Spleen (tissue), 11 donors: ENCODE data around the gene TPSD1. TPM values are rescaled to one million over a fixed set of nuclear protein-coding genes. Genes with fewer than 3 reads are reported as not detected.

Source experiments
- DNase-seq: peaks from one replicate; pipeline ENCODE4 v3.0.0-alpha.2; 2020
- H3K27ac ChIP-seq, 8 donors: fragments of 200-600 bp; sonication (generic) in 7 of 8; 1 replicate in 4 of 8; 2 replicates in 4 of 8; pipeline versions ENCODE4 v1.5.0 to v1.8.0; 2016 to 2021; ENCODE audit warnings: inconsistent platforms in 4 of 8, mild to moderate bottlenecking in 4 of 8, moderate library complexity in 1 of 8
- H3K27me3 ChIP-seq, 7 donors: fragments of 200-600 bp; sonication (generic) in 6 of 7; replicated peaks in 1 of 7; 1 replicate in 4 of 7; 2 replicates in 3 of 7; pipeline versions ENCODE4 v1.5.0 to v1.8.0; 2016 to 2021; ENCODE audit warnings: inconsistent platforms in 3 of 7, mild to moderate bottlenecking in 1 of 7
- H3K36me3 ChIP-seq, 6 donors: fragments of 200-600 bp; sonication (generic) in 5 of 6; 1 replicate in 4 of 6; 2 replicates in 2 of 6; pipeline versions ENCODE4 v1.5.0 to v1.8.0; 2016 to 2021; ENCODE audit warnings: inconsistent platforms in 2 of 6
- H3K4me1 ChIP-seq, 6 donors: fragments of 200-600 bp; sonication (generic) in 5 of 6; 1 replicate in 3 of 6; 2 replicates in 3 of 6; pipeline versions ENCODE4 v1.5.0 to v1.8.0; 2016 to 2021; ENCODE audit warnings: inconsistent platforms in 3 of 6
- H3K4me3 ChIP-seq, 8 donors: fragments of 200-600 bp; sonication (generic) in 7 of 8; 1 replicate in 4 of 8; 2 replicates in 4 of 8; pipeline versions ENCODE4 v1.5.0 to v1.8.0; 2016 to 2021; ENCODE audit warnings: inconsistent platforms in 4 of 8, mild to moderate bottlenecking in 4 of 8, moderate library complexity in 2 of 8
- H3K9me3 ChIP-seq, 8 donors: fragments of 200-600 bp; sonication (generic) in 7 of 8; 1 replicate in 4 of 8; 2 replicates in 4 of 8; pipeline versions ENCODE4 v1.5.0 to v1.8.0; 2016 to 2021; ENCODE audit warnings: inconsistent platforms in 4 of 8
- POLR2A ChIP-seq, 3 donors: fragments of 450-650 bp; IDR thresholded peaks; one replicate each; pipeline ENCODE4 v1.5.1; 2017; ENCODE audit warnings: antibody characterized with exemption in 3 of 3, mild to moderate bottlenecking in 1 of 3
- POLR2AphosphoS5 ChIP-seq, 3 donors: sonication (generic); formaldehyde crosslinking; IDR thresholded peaks; one replicate each; pipeline ENCODE4 v1.5.1; 2017; ENCODE audit warnings: antibody characterized with exemption in 3 of 3
- WGBS, 5 donors: extraction: QIAGEN DNeasy Blood & Tissue Kit in 3 of 5; methylation state at CpG; one replicate each; pipeline versions ENCODE4 v1.1.5 to v1.1.7; 2013 to 2018; 5-methylcytosine and 5-hydroxymethylcytosine counted together
- intact Hi-C: fragments of 100-400 bp; cut with DNase I; formaldehyde crosslinking; loops from one replicate; pipeline ENCODE4 v1.15.0; 2023; ENCODE audit warnings: low total_unique reads
- polyA plus RNA-seq, 3 donors: library from polyadenylated mRNA; stranded (reverse); fragments of 200-250 nt; gene quantifications; one replicate each; pipeline ENCODE4 v1.2.1, GENCODE V29; 2013
- total RNA-seq, 7 donors: library from RNA; depleted of rRNA in 3 of 7; stranded (reverse); fragments of >200 nt in 3 of 7; fragmentation: NEBNext Ultra II Directional in 4 of 7; extraction: Animal tissue kit (Norgen Biotek cat#: 25700) in 4 of 7; gene quantifications; one replicate each; pipeline versions ENCODE4 v1.1.0 to v1.2.1, GENCODE V29; 2016 to 2021
- TF ChIP-seq, protein P1 (sequence below), 11 experiments: fragments of 200-600 bp in 7 of 11; fragments of 450-650 bp in 4 of 11; sonication (generic) in 4 of 11; IDR thresholded peaks in 8 of 11; conservative IDR thresholded peaks in 3 of 11; 1 replicate in 7 of 11; 2 replicates in 4 of 11; pipeline versions ENCODE4 v1.4.0 to v1.8.0; 2016 to 2021; ENCODE audit warnings: antibody characterized with exemption in 11 of 11, inconsistent platforms in 4 of 11, mild to moderate bottlenecking in 1 of 11
- donor health status: healthy with polysubstance abuse.
- donor health status: DM: no; HTN: no; CAD: no; lungs with moderate emphysema.
- donor health status: DM: no; HTN: no; CAD: no.
- donor health status: Bipolar disorder and iron deficiency.
- donor health status: healthy.
- donor health status: DM: no; HTN: no; CAD: no.
- donor health status: DM: yes; HTN: yes; CAD: no.

The TPSD1 gene
- total and polyA plus RNA-seq, 10 donors, result 0.11 to 0.76 TPM; not detected in 8

GRCh38 chr16:1285669-1286512 is 30.0 kb downstream of the TPSD1 start:
- no peak overlapping the region for H3K27ac ChIP-seq
- DNase-seq, result no peak
- 72 to 76% (median 74%) methylated on average over 32 to 38 of the region's 38 CpGs for WGBS, 5 donors
- TF ChIP-seq, protein P1, sequence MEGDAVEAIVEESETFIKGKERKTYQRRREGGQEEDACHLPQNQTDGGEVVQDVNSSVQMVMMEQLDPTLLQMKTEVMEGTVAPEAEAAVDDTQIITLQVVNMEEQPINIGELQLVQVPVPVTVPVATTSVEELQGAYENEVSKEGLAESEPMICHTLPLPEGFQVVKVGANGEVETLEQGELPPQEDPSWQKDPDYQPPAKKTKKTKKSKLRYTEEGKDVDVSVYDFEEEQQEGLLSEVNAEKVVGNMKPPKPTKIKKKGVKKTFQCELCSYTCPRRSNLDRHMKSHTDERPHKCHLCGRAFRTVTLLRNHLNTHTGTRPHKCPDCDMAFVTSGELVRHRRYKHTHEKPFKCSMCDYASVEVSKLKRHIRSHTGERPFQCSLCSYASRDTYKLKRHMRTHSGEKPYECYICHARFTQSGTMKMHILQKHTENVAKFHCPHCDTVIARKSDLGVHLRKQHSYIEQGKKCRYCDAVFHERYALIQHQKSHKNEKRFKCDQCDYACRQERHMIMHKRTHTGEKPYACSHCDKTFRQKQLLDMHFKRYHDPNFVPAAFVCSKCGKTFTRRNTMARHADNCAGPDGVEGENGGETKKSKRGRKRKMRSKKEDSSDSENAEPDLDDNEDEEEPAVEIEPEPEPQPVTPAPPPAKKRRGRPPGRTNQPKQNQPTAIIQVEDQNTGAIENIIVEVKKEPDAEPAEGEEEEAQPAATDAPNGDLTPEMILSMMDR (IDR thresholded peaks at IDR 0.05 in 8 of 11, conservative IDR thresholded peaks at IDR 0.05 in 3 of 11), result no peak
- TF ChIP-seq POLR2AphosphoS5 (IDR thresholded peaks at IDR 0.05), result no peak
- no peak for TF ChIP-seq POLR2A (IDR thresholded peaks at IDR 0.05)
- H3K4me1 ChIP-seq, result peaks cover 0 to 34% (median 11%) of the 10 kb centered on the region in 6 donors
- no peaks in the 10 kb centered on the region for H3K36me3 ChIP-seq
- peaks cover 0 to 83% (median 46%) of the 10 kb centered on the region in 7 donors for H3K27me3 ChIP-seq
- no peak overlapping the region for H3K4me3 ChIP-seq
- intact Hi-C loops, result no loop called here
- H3K9me3 ChIP-seq, result no peaks in the 10 kb centered on the region

GRCh38 chr16:1286513-1287094 is 30.7 kb downstream of the TPSD1 start:
- Histone ChIP-seq H3K9me3 (no peaks in the 10 kb centered on the region), H3K27ac (no peak overlapping the region), H3K36me3 (no peaks in the 10 kb centered on the region), H3K4me1 (peaks cover 0 to 34% (median 11%) of the 10 kb centered on the region in 6 donors), H3K27me3 (peaks cover 0 to 88% (median 51%) of the 10 kb centered on the region in 7 donors), H3K4me3 (no peak overlapping the region)
- TF ChIP-seq POLR2A (IDR thresholded peaks at IDR 0.05) (no peak), POLR2AphosphoS5 (IDR thresholded peaks at IDR 0.05) (no peak)
- TF ChIP-seq, protein P1 (IDR thresholded peaks at IDR 0.05 in 8 of 11, conservative IDR thresholded peaks at IDR 0.05 in 3 of 11), result no peak
- intact Hi-C loops, result no loop called here
- no peak for DNase-seq
- WGBS, 5 donors, result 72 to 90% (median 81%) methylated on average over 11 to 25 of the region's 25 CpGs

DNA sequence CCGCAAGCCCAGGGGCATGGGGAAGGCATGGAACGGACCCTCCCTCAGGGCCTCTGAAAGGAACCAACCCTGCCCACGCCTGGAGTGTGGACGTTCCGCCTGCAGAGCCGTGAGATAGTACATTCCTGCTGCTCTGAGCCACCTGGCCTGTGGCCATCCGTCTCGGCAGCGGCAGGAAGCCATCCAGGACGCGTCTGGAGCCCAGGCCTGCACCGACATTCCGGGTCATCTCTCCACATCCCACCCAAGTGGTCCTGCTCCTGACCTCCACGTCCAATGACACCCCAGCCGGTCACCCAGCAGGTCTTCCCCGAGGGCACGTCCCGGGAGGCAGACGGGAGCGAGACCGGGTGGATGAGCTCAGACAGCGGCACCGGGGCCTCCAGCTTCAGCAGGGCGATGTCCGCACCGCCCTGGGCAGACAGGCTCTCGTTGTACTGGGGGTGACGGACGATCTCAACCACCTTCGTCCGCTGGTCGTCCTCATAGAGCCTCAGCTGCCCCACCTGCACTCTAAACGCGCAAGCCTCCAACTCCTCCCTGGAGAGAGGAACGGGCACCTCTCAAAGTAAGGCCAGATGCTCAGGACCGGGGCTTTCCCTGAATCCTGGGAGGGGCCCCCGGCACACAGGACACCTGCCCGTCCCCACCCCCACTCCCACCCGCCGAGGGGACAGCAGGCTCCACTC is 32.3 kb downstream of the TPSD1 start:
- no peak for DNase-seq
- H3K27me3 ChIP-seq, result peaks cover 0 to 90% (median 54%) of the 10 kb centered on the region in 7 donors

More for the DNA sequence above, 32.3 kb downstream of the TPSD1 start:
- 50 to 73% (median 61%) methylated on average over 18 to 40 of the region's 40 CpGs for WGBS, 5 donors
- H3K9me3 ChIP-seq, result no peaks in the 10 kb centered on the region
- intact Hi-C loops, result no loop called here
- TF ChIP-seq, protein P1 (IDR thresholded peaks at IDR 0.05 in 8 of 11, conservative IDR thresholded peaks at IDR 0.05 in 3 of 11), result no peak
- TF ChIP-seq POLR2A (IDR thresholded peaks at IDR 0.05), result no peak
- no peak for TF ChIP-seq POLR2AphosphoS5 (IDR thresholded peaks at IDR 0.05)
- H3K4me1 ChIP-seq, result peaks cover 0 to 26% (median 8%) of the 10 kb centered on the region in 6 donors
- no peaks in the 10 kb centered on the region for H3K36me3 ChIP-seq
- H3K4me3 ChIP-seq, result no peak overlapping the region
- no peak overlapping the region for H3K27ac ChIP-seq
